Gastrocnemius medialis (tissue), 4 donors: Measurements from ENCODE around the gene FAM171A1.

Source experiments
- CTCF ChIP-seq, 5 experiments: fragments of 450-650 bp in 3 of 5; fragments of 200-600 bp in 2 of 5; sonication (generic) in 2 of 5; IDR thresholded peaks in 4 of 5; conservative IDR thresholded peaks in 1 of 5; 1 replicate in 4 of 5; 2 replicates in 1 of 5; pipeline ENCODE4 v1.5.1; 2016 to 2019; ENCODE audit warnings: antibody characterized with exemption in 5 of 5, mild to moderate bottlenecking in 3 of 5, moderate library complexity in 3 of 5
- POLR2A ChIP-seq, 2 donors: fragments of 450-650 bp; IDR thresholded peaks; one replicate each; pipeline ENCODE4 v1.6.1; 2017; ENCODE audit warnings: antibody characterized with exemption in 2 of 2, mild to moderate bottlenecking in 2 of 2, moderate library complexity in 2 of 2

GRCh38 chr10:15182540-15183207, 188.4 kb downstream of the FAM171A1 start:
- TF ChIP-seq CTCF (IDR thresholded peaks at IDR 0.05 in 4 of 5, conservative IDR thresholded peaks at IDR 0.05 in 1 of 5), result no peak
- no peak for TF ChIP-seq POLR2A (IDR thresholded peaks at IDR 0.05)
